ENCODE data around the gene RBX1.

RBX1 gene

DNA sequence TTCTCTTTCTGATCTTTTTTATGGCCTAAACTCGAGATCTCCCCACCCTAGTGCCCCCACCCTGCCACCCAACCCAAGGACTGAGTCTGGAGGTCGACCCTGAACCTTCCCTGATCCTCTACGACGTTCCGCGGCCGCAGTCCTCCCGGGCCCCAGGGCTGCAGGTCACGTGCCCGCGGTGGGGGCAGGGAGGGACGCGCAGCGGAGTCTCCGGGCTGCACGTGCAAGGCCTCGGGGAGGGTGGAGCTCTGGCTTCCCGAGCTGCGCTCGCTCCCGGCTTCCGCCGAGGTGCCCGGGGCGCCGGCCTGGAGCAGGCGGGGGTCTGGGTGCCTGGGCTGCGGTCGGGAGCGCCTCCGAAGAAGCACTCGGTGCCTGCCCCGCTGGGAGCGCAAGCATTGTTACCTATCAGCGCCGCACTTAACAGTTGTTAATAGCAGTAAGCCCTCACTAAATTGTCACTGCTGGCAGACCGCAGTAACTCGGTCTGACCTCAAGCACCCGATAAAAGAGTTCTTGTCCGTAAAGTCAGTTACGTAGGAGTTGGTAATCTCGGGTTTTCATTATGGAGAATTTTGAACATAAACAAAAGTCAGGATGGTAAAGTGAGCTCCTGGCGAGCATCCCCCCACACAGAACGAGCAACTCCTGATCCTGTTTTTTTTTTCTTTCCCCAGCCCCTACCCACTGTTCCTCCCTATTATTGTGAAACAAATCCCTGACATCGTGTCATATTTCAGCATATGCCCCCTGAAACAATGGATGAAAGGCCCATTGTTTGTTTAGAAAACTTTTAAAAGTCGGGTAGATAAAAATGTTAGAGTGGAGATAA is 71.5 kb downstream of the RBX1 start:
- Histone ChIP-seq H3K79me2 (ENCODE audit: low read length) (peaks cover 8% of the 10 kb centered on the region; the same call in 1 of the 2 replicates), H4K20me1 (ENCODE audit: insufficient read depth, low read length) (no peaks in the 10 kb centered on the region), H3K27ac (ENCODE audit: low read length) (peak overlapping the region; percentile 80), H3K27me3 (ENCODE audit: low read depth, low read length) (no peaks in the 10 kb centered on the region), H3K4me3 (ENCODE audit: low read length) (peak overlapping the region; percentile 83), H2AFZ (ENCODE audit: low read depth, low read length) (peak overlapping the region; percentile 67), H3K4me2 (ENCODE audit: low read length) (peak overlapping the region; percentile 96), H3K4me1 (ENCODE audit: low read length) (peaks cover 12% of the 10 kb centered on the region), H3K36me3 (replicated peaks; ENCODE audit: low read depth, low read length) (no peaks in the 10 kb centered on the region), H3K9ac (ENCODE audit: low read length) (peak overlapping the region; percentile 87), H3K9me3 (ENCODE audit: insufficient read depth, low read length) (no peaks in the 10 kb centered on the region)
- TF ChIP-seq, protein P1, sequence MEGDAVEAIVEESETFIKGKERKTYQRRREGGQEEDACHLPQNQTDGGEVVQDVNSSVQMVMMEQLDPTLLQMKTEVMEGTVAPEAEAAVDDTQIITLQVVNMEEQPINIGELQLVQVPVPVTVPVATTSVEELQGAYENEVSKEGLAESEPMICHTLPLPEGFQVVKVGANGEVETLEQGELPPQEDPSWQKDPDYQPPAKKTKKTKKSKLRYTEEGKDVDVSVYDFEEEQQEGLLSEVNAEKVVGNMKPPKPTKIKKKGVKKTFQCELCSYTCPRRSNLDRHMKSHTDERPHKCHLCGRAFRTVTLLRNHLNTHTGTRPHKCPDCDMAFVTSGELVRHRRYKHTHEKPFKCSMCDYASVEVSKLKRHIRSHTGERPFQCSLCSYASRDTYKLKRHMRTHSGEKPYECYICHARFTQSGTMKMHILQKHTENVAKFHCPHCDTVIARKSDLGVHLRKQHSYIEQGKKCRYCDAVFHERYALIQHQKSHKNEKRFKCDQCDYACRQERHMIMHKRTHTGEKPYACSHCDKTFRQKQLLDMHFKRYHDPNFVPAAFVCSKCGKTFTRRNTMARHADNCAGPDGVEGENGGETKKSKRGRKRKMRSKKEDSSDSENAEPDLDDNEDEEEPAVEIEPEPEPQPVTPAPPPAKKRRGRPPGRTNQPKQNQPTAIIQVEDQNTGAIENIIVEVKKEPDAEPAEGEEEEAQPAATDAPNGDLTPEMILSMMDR (IDR thresholded peaks at IDR 0.05; ENCODE audit: low read depth, low read length): no peak
- TF ChIP-seq EZH2phosphoT487 (IDR thresholded peaks at IDR 0.05; ENCODE audit: low read depth): no peak

Measured in OCI-LY3 (cell line).